Stimulated activated CD8-positive, alpha-beta memory T cell treated with anti-CD3 and anti-CD28 coated beads, Interleukin-12 subunit alpha, Interleukin-12 subunit beta, amount 100 ng/mL, for 4 hours (primary cell): Measurements from ENCODE around the gene USP46.

Experiments
- DNase-seq: peaks from one replicate; pipeline ENCODE4 v3.0.0-alpha.2; 2020; ENCODE audit warnings: low read depth

Gene USP46

GRCh38 chr4:52573551-52573950 is 85.5 kb downstream of the USP46 start:
- no peak for DNase-seq

GRCh38 chr4:52572936-52573485 is 86.1 kb downstream of the USP46 start:
- DNase-seq = no peak

GRCh38 chr4:52568351-52568750 is 90.8 kb downstream of the USP46 start:
- DNase-seq = no peak

GRCh38 chr4:52566136-52567031 is 92.7 kb downstream of the USP46 start:
- no peak for DNase-seq

GRCh38 chr4:52560844-52561280 is 98.2 kb downstream of the USP46 start:
- DNase-seq = no peak

- DNase-seq = no peak
Measured at GRCh38 chr4:52555356-52555716, 103.8 kb downstream of the USP46 start.

- DNase-seq = no peak
Measured at GRCh38 chr4:52554612-52555355, 104.3 kb downstream of the USP46 start.

- no peak for DNase-seq
Measured at GRCh38 chr4:52552778-52553177, 106.3 kb downstream of the USP46 start.

- no peak for DNase-seq
Measured at GRCh38 chr4:52551487-52551886, 107.6 kb downstream of the USP46 start.

GRCh38 chr4:52550186-52550585 is 108.9 kb downstream of the USP46 start:
- no peak for DNase-seq

GRCh38 chr4:52548818-52549570 is 110.1 kb downstream of the USP46 start:
- DNase-seq = no peak

GRCh38 chr4:52546449-52546848 is 112.7 kb downstream of the USP46 start:
- no peak for DNase-seq

GRCh38 chr4:52545099-52546069 is 113.7 kb downstream of the USP46 start:
- DNase-seq = no peak
